Left cardiac atrium (tissue), 4 donors: Measurements from ENCODE around the gene TOX3. TPM values are rescaled to one million over a fixed set of nuclear protein-coding genes. Genes with fewer than 3 reads are reported as not detected.

ENCODE experiments used
- ATAC-seq, 2 donors: fragments of 200-7000 bp; cut with Tn5 transposase; one replicate each; pipeline ENCODE4 v1.9.1; 2020; ENCODE audit warnings: mild to moderate bottlenecking in 2 of 2, moderate library complexity in 2 of 2
- DNase-seq: peaks from one replicate; pipeline ENCODE4 v3.0.0-alpha.2; 2020
- intact Hi-C, 2 donors: fragments of 100-400 bp; cut with DNase I; formaldehyde crosslinking; loops; one replicate each; pipeline versions ENCODE4 v1.14.1 to v1.15.1; 2022 to 2023
- total RNA-seq, 2 donors: library from RNA; stranded (reverse); fragmentation: NEBNext Ultra II Directional; extraction: Animal tissue kit (Norgen Biotek cat#: 25700); gene quantifications; one replicate each; pipeline ENCODE4 v1.2.1, GENCODE V29; 2021
- donor health status: DM: no; HTN: yes; CAD: no.
- donor health status: DM: no; HTN: yes; CAD: no; lungs with severe emphysema.
- donor health status: DM: yes; HTN: yes; CAD: no.
- donor health status: Dilated cardiomyopathy.

The TOX3 gene
- total RNA-seq, 2 donors from 2014 or later: not detected

GRCh38 chr16:52568495-52568894 lies 21.6 kb upstream of the TOX3 start:
- DNase-seq (no peak), ATAC-seq (no peak)
- intact Hi-C loops: no loop called here

GRCh38 chr16:52567193-52567592 lies 20.2 kb upstream of the TOX3 start:
- ATAC-seq (no peak), DNase-seq (no peak)
- intact Hi-C loops: no loop called here

- DNase-seq (no peak), ATAC-seq (no peak)
- intact Hi-C loops: no loop called here
Measured at GRCh38 chr16:52563767-52564611, 17.0 kb upstream of the TOX3 start.

DNA sequence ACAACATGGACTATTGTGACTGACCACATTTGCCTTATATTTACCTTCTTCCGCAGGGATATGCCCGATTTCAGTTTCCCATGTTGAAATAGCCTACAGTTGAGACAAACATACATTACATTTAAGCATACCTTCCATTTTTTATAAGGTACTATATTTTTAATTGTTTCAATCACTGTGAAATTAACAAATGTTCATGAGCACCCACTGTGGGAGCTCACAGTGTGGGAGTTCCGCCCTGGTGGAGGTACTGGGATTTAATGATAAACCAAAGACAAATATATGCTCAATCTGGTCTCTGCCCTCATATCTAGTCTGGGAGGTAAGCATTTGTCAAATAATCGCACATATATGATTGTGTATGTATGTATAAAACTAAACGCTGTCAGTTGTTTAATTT lies 15.8 kb upstream of the TOX3 start:
- ATAC-seq: no peak
- intact Hi-C loops: no loop called here
- DNase-seq: no peak

- intact Hi-C loops: no loop called here
- ATAC-seq (no peak), DNase-seq (no peak)
Measured at GRCh38 chr16:52561910-52562741, 15.2 kb upstream of the TOX3 start.

DNA sequence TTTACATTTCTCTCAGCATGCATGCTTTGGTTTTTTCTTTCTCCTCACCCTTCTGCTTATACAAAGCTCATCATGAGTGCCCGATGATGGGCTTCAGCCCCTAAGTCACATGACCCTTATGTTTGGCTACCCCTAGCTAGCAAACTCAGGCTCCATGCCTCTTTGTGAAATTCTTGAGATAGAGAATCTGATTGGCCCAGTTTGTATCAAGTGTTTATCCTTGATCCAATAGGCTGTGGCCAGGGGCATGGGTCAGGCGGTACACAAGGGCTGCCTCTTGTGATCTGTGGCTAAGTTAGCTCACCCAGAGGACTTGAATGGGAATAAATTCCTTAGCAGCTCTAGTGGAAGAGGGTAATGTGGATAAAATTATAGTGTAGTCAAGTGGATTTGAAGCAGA lies 11.5 kb upstream of the TOX3 start:
- intact Hi-C loops: no loop called here
- no peak for ATAC-seq
- DNase-seq: no peak

GRCh38 chr16:52557236-52557635 lies 10.3 kb upstream of the TOX3 start:
- DNase-seq: no peak
- intact Hi-C loops: no loop called here
- no peak for ATAC-seq

- ATAC-seq (no peak), DNase-seq (no peak)
- intact Hi-C loops: no loop called here
Measured at GRCh38 chr16:52556083-52556482, 9.1 kb upstream of the TOX3 start.

DNA sequence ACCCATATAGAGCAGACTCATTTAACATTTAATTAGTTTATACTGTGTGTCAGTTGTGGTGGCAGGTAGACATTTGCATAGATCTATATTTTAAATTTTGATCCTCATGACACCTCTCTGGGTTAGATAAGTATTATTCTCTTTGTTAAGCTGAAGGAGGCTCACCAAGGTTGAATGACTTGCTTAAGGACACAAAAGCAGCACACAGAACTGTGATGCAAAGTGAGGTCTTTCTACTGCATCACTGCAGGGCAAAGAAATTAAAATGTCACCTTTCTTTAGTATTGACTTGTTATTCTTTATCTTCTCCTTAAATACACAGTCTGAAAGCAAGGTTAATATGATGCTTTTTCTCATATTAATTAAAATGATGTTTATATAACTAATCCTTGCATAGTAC lies 8.6 kb upstream of the TOX3 start:
- DNase-seq: no peak
- intact Hi-C loops: no loop called here
- ATAC-seq: no peak

GRCh38 chr16:52554334-52554733 lies 7.4 kb upstream of the TOX3 start:
- DNase-seq (no peak), ATAC-seq (no peak)
- intact Hi-C loops: no loop called here

DNA sequence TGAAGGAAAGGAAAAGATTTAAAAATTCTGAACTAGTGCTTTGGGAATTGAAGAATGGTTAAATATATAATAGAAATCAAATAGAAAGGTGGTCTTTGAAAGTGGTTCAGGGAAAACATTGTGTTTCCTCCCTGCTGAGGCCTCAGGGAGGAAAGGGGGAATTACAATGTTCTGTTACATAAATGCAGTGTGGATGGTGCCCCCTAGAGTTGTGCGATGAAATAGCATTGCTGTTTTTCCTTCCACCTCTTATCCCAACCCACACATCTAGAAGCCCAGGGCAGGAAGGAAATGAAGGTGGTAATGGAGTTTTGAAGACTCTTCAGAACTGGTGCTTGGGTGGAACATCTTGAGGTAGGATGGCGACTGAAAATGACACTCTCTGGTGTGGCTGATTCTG lies 6.4 kb upstream of the TOX3 start:
- no peak for ATAC-seq
- intact Hi-C loops: no loop called here
- no peak for DNase-seq

DNA sequence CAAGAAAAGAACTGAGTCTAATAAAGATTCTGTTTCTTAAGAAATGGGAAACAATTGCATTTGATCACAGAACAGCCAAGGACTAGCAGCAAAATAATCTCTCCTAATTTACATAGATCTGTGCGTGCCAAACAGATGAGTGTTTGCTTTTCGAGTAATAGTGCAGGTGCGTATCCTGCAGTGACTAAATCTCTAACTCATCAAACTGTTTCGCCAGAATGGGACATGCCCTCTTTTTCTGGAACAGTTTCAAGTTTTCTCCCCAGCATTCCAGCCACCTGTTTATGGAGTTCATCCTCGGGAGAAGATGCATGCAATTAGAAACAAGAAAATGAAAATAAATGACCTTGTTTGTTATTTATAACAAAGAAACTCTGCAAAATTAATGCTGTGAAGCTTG lies 5.7 kb upstream of the TOX3 start:
- ATAC-seq: no peak
- no peak for DNase-seq
- intact Hi-C loops: no loop called here

- intact Hi-C loops: no loop called here
- ATAC-seq (no peak), DNase-seq (no peak)
Measured at GRCh38 chr16:52549011-52549692, 2.2 kb upstream of the TOX3 start.

DNA sequence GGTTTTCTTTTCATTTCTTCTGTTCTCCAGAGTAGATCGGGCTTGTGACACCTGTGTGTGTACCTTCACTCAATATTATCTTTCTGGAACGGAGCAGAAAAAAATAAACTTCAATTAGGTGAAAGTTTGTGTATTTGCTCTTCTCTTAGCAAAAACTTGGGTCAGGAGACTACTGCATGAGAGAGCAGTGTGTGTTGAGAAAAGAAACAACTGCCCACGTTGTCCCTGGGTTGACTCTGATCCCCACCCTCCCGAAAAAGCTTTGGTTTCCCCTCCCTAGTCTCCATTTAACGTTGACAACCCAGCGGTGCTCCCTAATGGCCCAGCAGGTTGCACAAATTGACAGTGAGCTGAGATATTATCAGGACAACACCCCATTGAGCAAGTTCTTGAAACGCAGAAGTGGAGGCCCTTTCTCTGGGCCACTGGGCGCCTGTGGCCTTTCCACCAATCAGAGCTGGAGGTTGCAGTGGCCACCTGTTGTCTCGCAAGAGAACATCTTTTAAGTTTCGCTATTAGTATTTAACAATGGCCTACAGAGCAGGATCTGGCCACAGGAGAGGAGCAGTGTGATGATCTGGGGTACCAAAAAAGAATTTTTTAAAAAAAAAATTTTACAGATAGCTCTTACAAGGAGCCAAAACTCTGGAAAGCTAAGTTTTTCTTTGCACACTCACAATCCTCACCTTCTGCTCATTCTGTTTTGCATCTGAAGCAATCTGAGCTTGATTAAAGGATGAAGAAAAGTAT lies 1.5 kb upstream of the TOX3 start:
- DNase-seq: no peak
- intact Hi-C loops: no loop called here
- no peak for ATAC-seq

DNA sequence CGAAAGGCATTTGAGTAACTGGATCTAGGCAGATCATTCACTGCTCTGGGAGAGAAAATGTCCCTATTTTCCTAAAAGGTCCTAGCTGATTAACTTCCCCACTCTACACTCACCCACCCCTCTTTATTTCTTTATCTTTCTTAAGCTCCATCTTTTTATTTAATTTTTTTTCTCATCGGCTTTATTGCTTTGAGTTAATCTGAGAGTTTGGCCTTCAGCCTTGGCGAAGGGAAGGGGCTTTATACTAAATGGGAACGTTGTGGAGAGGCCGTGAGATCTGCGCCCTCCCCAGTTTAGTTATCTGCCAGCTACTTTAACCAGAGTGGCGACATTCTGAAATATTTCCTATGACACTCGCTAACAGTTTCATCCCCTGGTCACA lies 882 bp upstream of the TOX3 start:
- DNase-seq (no peak), ATAC-seq (no peak)
- intact Hi-C loops: no loop called here

DNA sequence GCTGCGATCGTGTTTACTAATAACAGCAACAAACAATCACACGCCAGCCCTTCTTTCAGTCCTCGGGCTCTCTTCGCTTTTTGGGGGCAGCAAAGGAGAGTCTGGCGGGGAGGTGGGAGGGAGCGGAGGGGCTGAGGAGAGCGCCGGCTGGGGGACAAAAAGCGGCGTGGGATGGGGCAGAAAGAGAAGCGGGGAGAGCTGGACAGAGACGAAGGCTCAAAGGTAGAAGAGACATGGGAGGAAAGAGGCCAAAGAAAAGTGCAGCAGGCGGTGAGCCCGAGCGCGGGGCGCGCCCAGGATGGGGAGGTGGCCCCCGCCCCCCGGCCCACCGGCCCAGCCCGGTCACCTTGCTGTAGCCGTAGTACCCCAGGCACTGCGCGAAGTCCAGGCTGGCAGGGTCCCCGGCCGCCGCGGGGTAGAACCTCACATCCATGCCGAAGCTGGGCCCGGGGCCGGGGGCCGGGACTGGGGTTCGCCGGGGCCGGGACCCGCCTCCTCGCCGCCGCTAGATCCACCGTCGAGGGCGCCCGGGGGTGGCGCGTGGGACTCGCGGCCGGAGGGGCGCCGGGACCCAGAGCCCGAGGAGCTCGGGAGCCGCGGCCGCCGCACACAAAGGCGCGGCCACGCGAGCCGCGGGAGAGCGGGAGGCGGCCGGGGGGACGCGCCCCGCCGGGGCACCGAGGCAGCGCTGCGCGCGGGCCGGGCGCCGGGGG lies 496 bp downstream of the TOX3 start:
- no peak for ATAC-seq
- no peak for DNase-seq
- intact Hi-C loops: no loop called here

DNA sequence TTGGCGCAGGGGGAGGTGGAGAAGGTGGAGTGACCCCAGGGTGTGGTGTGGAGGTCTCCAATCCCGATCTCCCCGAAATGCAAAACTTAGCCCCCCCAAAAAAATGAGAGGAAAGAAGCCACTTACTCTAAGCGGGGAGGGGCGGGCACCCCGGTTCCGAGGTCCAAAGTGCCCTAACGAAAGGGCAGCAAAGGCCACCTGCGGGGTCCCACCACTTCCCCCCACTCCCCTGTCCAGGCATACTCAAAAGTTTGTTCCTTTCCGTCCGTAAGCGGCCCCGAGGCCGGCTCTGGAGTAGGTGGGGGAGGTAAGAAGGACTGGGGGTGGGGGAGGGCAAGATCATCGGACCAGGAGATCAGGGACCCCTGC lies 1.1 kb downstream of the TOX3 start:
- intact Hi-C loops: no loop called here

DNA sequence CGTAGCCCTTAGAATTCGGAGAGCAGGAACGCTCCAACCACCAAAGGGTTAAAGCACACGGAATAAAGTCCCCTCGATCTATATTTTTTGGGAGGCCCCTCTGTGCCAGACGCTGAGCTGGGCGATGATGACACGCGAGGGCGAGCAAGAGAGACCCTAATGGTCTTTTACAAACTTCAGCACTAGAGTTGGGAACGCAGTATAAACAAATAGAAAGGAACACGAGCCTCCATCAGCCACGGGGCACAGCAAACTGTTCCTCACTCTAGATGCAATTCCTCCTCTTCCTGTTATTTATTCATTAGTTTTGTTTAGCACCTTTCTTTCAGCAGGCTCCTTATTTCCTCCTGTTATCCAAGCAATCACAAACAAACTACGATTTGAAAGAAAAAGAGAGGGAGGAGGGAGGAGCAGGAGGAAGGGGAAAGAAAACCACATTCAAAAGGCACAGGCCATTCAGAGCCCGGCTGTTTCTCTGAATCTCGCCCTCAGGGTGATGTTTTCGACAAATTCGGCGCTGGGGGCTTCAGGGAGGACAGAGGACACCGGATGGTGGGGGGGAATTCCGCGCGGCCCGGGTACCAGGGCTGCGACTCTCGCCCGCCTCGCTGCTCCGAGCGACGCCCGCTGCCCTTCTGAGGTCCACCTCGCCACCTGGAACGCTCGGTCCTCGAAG lies 1.6 kb downstream of the TOX3 start:
- ATAC-seq (no peak), DNase-seq (no peak)
- intact Hi-C loops: no loop called here

More for the DNA sequence above, 1.1 kb downstream of the TOX3 start:
- no peak for ATAC-seq
- no peak for DNase-seq
